ENCODE measurements around the gene IFNK.
"Not testable (repeated sequence)": the region's sequence is repeated elsewhere in the genome, so short reads cannot be mapped to it uniquely, and the experiment has no call there.

IFNK gene

DNA sequence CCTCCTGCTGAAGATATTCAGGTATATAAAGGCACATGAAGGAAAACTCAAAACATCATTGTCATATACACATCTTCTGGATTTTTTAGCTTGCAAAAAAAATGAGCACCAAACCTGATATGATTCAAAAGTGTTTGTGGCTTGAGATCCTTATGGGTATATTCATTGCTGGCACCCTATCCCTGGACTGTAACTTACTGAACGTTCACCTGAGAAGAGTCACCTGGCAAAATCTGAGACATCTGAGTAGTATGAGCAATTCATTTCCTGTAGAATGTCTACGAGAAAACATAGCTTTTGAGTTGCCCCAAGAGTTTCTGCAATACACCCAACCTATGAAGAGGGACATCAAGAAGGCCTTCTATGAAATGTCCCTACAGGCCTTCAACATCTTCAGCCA lies at the start of gene IFNK:
Gene IFNK (plus strand): TSS at position 55 of the 400 bp plus-strand sequence. CDS start 47 bp downstream, at position 102.
- DNase-seq = no peak

- DNase-seq = no peak
Observed at GRCh38 chr9:27474305-27474704, 49.8 kb upstream of the IFNK start.

DNA sequence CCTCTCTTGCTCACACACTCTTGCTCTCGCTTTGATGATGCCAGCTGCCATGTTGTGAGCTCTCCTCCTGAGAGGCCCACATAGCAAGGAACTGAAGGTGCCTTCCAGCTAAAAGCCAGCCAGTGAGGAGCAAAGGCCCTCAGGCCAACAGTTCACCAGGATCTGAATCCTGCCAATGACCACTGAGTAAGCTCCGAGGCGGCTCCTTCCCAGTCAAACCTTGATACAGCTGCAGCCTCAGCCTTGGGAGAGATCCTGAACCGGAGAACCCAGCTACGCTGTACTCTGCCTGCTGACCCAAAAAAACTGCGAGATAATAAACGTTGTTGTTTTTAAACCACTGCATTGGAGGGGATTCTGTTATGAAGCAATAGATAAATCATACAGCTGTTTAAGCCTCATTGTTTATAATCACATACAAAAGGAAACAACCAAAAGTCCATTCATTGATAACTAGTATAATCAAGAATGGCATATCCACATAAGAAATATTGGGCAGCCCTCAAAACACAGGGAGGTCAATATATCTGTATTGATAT lies 49.0 kb upstream of the IFNK start:
- no peak for DNase-seq

- no peak for DNase-seq
Observed at GRCh38 chr9:27476870-27477515, 47.1 kb upstream of the IFNK start.

DNA sequence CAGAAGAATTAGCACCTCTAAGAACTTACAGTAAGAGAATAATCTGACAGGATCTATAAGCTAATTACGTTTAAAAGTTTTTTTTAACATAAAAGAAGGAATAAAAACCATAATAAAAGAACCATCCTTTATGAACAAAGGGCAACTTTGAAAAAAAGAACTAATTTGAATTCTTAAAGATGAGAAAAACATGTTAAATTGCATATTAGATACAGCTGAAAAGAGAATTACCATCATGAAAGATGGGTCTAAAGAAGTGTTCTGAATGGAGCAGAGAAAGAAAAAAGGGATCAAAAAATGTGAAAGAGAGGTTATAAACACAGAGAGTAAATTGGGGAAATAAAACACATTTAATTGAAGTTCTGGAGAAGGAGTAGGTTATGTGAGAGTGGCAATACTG lies 45.8 kb upstream of the IFNK start:
- DNase-seq = no peak

GRCh38 chr9:27482709-27483108 lies 41.4 kb upstream of the IFNK start:
- no peak for DNase-seq

DNA sequence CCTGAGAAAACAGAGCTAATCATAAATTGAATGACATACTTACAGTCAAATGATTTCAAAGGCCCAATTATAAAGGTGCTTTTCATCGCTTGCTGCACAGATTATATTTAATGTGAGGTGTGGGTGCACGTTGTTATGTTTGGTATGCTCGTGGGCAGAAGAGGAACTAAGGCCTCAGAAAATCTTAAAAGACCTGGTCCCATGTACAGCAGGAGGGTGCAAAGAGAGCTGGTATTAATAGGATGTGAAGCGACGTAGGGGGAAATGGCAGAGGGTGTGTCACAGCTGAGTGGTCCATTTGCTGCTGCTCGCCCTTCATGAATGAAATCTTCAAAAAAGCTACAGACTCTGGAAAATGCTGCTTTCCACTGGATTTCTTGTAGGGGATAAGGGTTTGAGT lies 40.5 kb upstream of the IFNK start:
- no peak for DNase-seq

DNA sequence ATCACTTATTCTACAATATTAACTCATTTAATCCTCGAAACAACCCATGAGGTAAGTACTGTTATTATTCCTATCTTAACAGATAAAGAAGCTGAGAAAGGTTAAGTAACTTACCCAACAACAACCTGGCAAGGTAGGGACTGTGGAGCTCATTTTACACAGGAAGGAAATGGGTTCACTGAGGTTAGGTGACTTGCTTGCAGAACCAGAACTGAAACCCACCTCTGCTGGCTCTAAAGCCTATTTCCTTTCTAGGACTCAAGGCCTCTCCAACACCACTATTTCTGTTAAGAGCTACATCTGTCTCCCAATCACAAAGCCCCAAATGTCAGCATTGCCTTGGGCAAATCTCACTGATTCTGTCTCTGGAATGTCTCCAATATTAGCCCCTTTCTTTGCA lies 38.9 kb upstream of the IFNK start:
- no peak for DNase-seq

DNA sequence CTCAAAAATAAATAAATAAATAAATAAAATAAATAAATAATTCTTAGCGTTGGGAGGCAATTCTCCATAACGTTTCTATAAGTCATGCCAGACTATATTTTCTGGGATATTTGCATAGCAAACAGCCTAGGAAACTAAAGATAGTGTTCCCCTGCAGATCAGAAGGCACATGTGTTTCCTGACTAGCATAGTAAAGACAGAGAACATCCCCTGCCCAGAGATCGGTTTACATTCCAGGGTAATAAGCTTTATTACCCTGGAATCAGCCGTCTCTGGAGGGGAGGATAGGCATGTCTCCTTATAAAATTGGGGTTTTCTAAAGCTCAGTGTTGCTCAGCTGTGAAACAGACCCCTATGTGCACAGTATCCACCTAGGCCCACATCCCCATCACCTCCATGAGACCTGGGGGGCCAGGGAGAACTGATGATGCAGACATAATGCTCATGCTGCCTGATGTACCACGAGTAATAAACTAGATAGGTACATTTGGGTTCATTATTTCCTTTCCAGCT lies 36.9 kb upstream of the IFNK start:
- no peak for DNase-seq

DNA sequence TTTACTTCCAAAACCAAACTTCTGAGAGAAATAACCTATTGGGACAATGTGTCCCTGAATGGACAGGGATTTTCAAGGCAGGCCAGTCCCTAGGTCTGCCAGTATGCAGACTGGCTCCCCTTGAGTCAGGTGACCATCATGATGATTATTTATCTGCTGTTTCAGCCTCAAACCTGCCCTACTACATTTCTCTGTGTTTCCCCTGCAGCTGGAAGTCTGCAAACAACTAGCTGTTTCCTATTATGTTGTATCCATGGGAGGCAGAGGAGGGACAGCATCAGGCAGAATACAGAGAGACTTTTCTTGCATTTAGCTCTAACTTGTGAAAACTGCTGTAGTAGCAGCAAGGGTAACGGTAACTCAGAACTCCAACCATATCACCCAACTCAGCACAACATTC lies 36.2 kb upstream of the IFNK start:
- no peak for DNase-seq

GRCh38 chr9:27489087-27489876 lies 34.8 kb upstream of the IFNK start:
- DNase-seq = no peak

GRCh38 chr9:27491154-27491553 lies 32.9 kb upstream of the IFNK start:
- DNase-seq = no peak

DNA sequence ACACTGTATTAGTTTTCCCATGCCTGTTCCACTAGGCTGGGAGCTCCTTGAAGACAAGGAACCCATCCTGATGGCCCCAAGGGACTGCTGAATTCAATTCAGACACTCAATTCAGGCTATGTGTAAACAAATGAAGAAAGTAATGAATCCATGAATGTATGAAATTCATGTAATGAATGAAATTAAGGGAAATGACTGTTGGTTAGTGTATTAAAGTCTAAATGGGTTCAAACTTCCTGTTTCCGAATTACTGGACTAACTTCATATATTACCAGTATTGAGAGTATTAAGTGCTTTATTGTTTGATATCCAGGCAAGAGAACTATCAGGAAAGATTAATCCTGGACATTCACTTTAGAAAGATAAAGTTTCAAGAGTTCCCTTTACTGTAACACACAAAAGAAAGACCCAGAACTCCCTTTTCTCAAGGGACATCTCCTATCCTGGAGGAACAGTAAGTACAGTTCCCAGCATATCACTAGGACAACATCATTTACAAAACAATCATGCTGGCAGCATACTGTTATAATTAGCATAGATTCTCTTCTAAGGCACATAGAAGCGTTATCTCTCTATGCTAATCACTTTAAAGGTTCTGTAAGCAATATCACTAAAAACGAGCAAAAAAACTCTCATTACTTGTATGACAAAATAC lies 28.5 kb upstream of the IFNK start:
- DNase-seq = no peak

DNA sequence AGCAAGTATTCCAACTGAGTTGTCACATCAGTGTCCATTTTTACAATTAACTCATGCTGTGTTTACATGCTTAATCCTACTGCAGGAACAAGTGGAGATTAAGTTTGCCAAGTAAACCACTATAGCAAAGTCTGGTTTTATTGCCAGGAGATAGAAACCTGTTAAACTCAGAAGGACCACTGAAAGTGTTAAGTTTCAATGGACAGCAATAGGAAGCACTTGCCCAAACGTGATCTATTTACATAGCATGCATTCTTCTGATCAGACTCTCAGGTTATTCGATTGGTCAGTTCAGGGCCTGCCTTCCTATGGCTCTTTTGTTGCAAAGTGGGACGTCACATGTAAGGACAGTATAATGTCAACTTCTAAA lies 28.0 kb upstream of the IFNK start:
- no peak for DNase-seq

DNA sequence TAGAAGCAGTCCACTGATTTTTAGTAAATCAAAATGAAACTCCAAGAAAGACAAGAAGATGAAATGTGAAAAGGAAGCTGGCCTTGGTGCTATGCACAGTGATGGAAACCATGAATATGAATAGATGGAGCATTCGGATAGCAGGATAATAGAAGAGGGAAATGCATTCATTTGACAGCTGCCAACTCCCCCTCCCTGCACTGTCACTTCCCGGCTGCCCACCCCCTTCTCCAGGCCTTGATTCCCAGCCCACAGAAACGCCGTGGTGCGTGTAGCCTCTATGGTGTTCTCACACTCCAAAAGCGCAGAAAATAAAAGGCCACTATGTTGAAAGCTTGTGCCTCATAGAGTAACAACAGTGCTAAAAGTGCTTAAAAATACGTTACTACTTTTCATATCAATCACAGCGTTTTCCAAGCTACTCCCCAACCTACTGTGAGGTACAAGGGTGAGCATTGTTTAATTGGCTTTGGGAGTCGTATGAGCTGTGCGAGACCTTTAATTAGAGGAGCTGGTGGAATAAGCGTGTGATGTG lies 26.1 kb upstream of the IFNK start:
- DNase-seq = no peak

GRCh38 chr9:27499451-27499850 lies 24.6 kb upstream of the IFNK start:
- DNase-seq = no peak

DNA sequence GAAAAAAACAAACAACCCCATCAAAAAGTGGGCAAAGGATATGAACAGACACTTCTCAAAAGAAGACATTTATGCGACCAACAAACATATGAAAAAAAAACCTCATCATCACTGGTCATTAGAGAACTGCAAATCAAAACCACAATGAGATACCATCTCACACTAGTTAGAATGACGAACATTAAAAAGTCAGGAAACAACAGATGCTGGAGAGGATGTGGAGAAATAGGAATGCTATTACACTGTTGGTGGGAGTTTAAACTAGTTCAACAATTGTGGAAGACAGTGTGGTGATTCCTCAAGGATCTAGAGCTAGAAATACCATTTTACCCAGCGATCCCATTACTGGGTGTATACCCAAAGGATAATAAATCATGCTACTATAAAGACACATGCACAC lies 23.2 kb upstream of the IFNK start:
- DNase-seq = not testable (repeated sequence)

GRCh38 chr9:27503623-27504022 lies 20.5 kb upstream of the IFNK start:
- no peak for DNase-seq

GRCh38 chr9:27504259-27504658 lies 19.8 kb upstream of the IFNK start:
- DNase-seq = no peak

DNA sequence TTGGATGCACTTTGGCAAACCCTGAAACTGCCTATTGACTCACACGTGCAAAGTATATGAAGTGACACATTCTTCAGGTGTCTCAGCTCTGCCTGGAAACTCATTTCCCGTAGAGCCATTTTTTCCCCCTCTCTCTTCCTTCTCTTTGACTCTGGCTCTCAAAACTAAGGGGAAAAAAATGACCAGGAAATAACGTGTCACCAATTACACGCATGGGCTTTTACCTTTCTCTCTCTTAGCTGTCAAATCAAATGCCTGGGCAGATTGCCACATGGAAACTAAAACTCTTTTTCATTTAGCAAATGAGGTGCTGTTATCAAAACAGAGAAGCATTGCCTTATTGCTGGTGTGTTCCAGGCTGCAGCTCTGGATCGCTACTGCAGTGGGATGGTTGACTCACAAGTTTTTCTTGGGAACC lies 18.3 kb upstream of the IFNK start:
- no peak for DNase-seq

DNA sequence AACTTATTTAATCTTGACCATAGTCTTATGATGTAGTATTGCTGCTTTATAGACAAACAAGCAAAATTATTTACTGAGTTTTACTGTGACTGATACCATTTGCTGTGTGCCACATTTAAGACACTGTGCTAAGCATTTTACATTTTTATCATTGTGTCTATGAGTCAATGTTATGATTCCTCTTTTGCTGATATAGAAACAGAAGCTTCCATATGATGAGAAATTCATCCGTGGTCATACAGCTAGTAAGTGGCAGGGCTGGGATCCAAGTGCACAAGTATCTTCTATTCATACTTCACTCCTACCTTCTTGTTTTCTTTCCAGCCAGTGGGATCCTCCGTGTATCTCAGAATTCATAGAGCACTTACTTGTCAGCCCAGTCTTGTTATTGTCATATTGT lies 17.1 kb upstream of the IFNK start:
- DNase-seq = no peak

GRCh38 chr9:27510780-27511179 lies 13.3 kb upstream of the IFNK start:
- no peak for DNase-seq

GRCh38 chr9:27511771-27512170 lies 12.3 kb upstream of the IFNK start:
- DNase-seq = no peak

Measured in SHP77 treated with DMSO at 0.1 percent for 48 hours (cell line).